ENCODE data around the gene SARDH.

The SARDH gene

GRCh38 chr9:133732639-133733408, 5.3 kb downstream of the SARDH start:
- DNase-seq: no peak

GRCh38 chr9:133731876-133732638, 6.1 kb downstream of the SARDH start:
- peak; percentile 41 for DNase-seq

- no peak for DNase-seq
Measured at GRCh38 chr9:133730994-133731715, 7.0 kb downstream of the SARDH start.

- DNase-seq: no peak
Measured at GRCh38 chr9:133729617-133730281, 8.4 kb downstream of the SARDH start.

- DNase-seq: no peak
Measured at GRCh38 chr9:133728856-133729616, 9.1 kb downstream of the SARDH start.

GRCh38 chr9:133727876-133728441, 10.2 kb downstream of the SARDH start:
- DNase-seq: no peak

- no peak for DNase-seq
Measured at GRCh38 chr9:133727277-133727875, 10.8 kb downstream of the SARDH start.

- DNase-seq: peak; percentile 40
Measured at GRCh38 chr9:133726401-133727276, 11.5 kb downstream of the SARDH start.

GRCh38 chr9:133725886-133726285, 12.3 kb downstream of the SARDH start:
- DNase-seq: no peak

GRCh38 chr9:133718563-133719315, 19.4 kb downstream of the SARDH start:
- DNase-seq: no peak

GRCh38 chr9:133717113-133718031, 20.8 kb downstream of the SARDH start:
- DNase-seq: no peak

- DNase-seq: no peak
Measured at GRCh38 chr9:133716564-133717112, 21.5 kb downstream of the SARDH start.

GRCh38 chr9:133715866-133716563, 22.1 kb downstream of the SARDH start:
- peak; percentile 38 for DNase-seq

- peak; percentile 54 for DNase-seq
Measured at GRCh38 chr9:133715295-133715865, 22.8 kb downstream of the SARDH start.

GRCh38 chr9:133714606-133715294, 23.4 kb downstream of the SARDH start:
- peak; percentile 84 for DNase-seq

GRCh38 chr9:133713960-133714495, 24.1 kb downstream of the SARDH start:
- DNase-seq: no peak

Measured in fibroblast of skin of scalp (primary cell).